ENCODE results near the gene DCST1. TPM values are rescaled to one million over a fixed set of nuclear protein-coding genes. Genes with fewer than 3 reads are reported as not detected.

The DCST1 gene
- total RNA-seq, 2 experiments from 2014 or later, result 0.33 to 0.39 TPM

DNA sequence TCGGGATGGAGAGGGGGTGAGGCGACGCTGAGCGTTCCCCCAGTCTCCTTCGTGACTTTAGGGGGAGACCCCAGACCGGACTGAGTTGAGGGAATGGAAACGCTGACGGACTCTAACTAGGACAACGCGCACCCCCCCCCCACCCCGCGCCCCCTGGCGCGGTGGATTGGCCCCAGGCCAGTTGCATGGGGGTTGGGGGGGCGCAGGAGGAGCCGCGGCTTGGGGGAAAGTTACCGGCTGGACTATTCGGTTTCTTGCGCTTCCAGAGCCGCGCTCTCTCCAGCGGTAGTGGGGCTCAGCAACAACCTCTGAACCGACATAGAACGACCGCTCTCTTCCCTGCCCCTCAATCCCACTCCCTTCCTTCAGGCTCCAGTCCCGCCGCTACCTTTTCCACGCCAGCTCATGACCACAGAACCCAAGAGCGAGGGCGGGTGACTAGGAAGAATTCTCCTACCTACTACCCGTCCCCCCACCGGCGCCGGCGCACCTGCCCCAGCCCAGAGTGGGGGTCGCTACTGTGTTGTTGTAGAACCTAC, 30.3 kb upstream of the DCST1 start:
- Mint-ChIP-seq H3K27me3 (no peaks in the 10 kb centered on the region), H3K9me3 (no peaks in the 10 kb centered on the region), H3K27ac (peak overlapping the region; percentile 80), H3K4me1 (ENCODE audit: low read depth) (peaks cover 66% of the 10 kb centered on the region), H3K4me3 (peak overlapping the region; percentile 99), H3K36me3 (ENCODE audit: low read depth) (peaks cover 15% of the 10 kb centered on the region)
- Histone ChIP-seq H3K36me3 (ENCODE audit: insufficient read depth, low read length) (peaks cover 3% of the 10 kb centered on the region), H3K4me3 (ENCODE audit: low read length) (peak overlapping the region; percentile 73), H3K27ac (ENCODE audit: low read depth in 1 of 2, low read length in 2 of 2) (peak overlapping the region; percentile 77 to 80), H3K27me3 (ENCODE audit: control insufficient read depth in 1 of 2, insufficient read depth in 2 of 2, low read length in 2 of 2) (no peaks in the 10 kb centered on the region), H3K4me1 (ENCODE audit: insufficient read depth, low read length) (peaks cover 80% of the 10 kb centered on the region), H3K9me3 (ENCODE audit: control insufficient read depth in 1 of 2, insufficient read depth in 1 of 2, low read length in 2 of 2) (no peaks in the 10 kb centered on the region)
- no peak for TF ChIP-seq CTCF (IDR thresholded peaks at IDR 0.05)
- ATAC-seq (ENCODE audit: poor library complexity), result no peak
- POLR2A ChIA-PET, result interaction anchor here (1.4 to 10.2 kb wide), 4 partner anchors 9 to 48 kb away, joined by 6 to 189 read pairs (median 31); partner anchors contain the start of genes CKS1B, PBXIP1 and PYGO2
- intact Hi-C loops (cut with DNase I, micrococcal nuclease), result loop anchor here in 1 of 2 experiments (5.0 kb wide), 1 partner anchor 59 kb away; the partner anchor contains the start of gene EFNA4
- DNase-seq, result peak in 3 of 14 experiments; percentile 40 to 55 (median 45)
- CTCF ChIA-PET, result interaction anchor here (1.3 to 13.2 kb wide), 2 partner anchors 9 to 15 kb away, joined by 3 to 159 read pairs; no protein-coding TSS in a partner anchor

GRCh38 chr1:155003766-155004351, 29.8 kb upstream of the DCST1 start:
- H3K9me3 Mint-ChIP-seq, result no peaks in the 10 kb centered on the region
- Histone ChIP-seq H3K4me3 (ENCODE audit: low read length) (peak overlapping the region; percentile 73), H3K4me1 (ENCODE audit: insufficient read depth, low read length) (peaks cover 81% of the 10 kb centered on the region), H3K27me3 (ENCODE audit: control insufficient read depth in 1 of 2, insufficient read depth in 2 of 2, low read length in 2 of 2) (no peaks in the 10 kb centered on the region), H3K27ac (ENCODE audit: low read depth in 1 of 2, low read length in 2 of 2) (peak overlapping the region; percentile 77 to 80), H3K36me3 (ENCODE audit: insufficient read depth, low read length) (peaks cover 3% of the 10 kb centered on the region), H3K9me3 (ENCODE audit: control insufficient read depth in 1 of 2, insufficient read depth in 1 of 2, low read length in 2 of 2) (no peaks in the 10 kb centered on the region)
- H3K4me3 Mint-ChIP-seq, result peak overlapping the region; percentile 99
- intact Hi-C loops (cut with DNase I, micrococcal nuclease), result loop anchor here in 1 of 2 experiments (5.0 kb wide), 1 partner anchor 58 kb away; the partner anchor contains the start of gene EFNA4
- peaks cover 16% of the 10 kb centered on the region for H3K36me3 Mint-ChIP-seq (ENCODE audit: low read depth)
- peaks cover 65% of the 10 kb centered on the region for H3K4me1 Mint-ChIP-seq (ENCODE audit: low read depth)
- H3K27ac Mint-ChIP-seq, result peak overlapping the region; percentile 80
- ChIA-PET CTCF (interaction anchor here (1.3 to 13.2 kb wide), 2 partner anchors 8 to 15 kb away, joined by 3 to 159 read pairs; no protein-coding TSS in a partner anchor), POLR2A (interaction anchor here (0.9 to 10.2 kb wide), 4 partner anchors 9 to 68 kb away, joined by 4 to 189 read pairs (median 31); partner anchors contain the start of genes CKS1B, PBXIP1 and PMVK)
- DNase-seq, result peak in 2 of 14 experiments; percentile 41 to 45
- no peak for TF ChIP-seq CTCF (IDR thresholded peaks at IDR 0.05)
- ATAC-seq (ENCODE audit: poor library complexity), result no peak
- no peaks in the 10 kb centered on the region for H3K27me3 Mint-ChIP-seq

GRCh38 chr1:155004352-155005075, 29.1 kb upstream of the DCST1 start:
- DNase-seq (no peak), ATAC-seq (ENCODE audit: poor library complexity) (no peak)
- H3K4me1 Mint-ChIP-seq (ENCODE audit: low read depth), result peaks cover 62% of the 10 kb centered on the region
- peaks cover 21% of the 10 kb centered on the region for H3K36me3 Mint-ChIP-seq (ENCODE audit: low read depth)
- Histone ChIP-seq H3K36me3 (ENCODE audit: insufficient read depth, low read length) (peaks cover 3% of the 10 kb centered on the region), H3K4me3 (ENCODE audit: low read length) (peak overlapping the region; percentile 73), H3K9me3 (ENCODE audit: control insufficient read depth in 1 of 2, insufficient read depth in 1 of 2, low read length in 2 of 2) (no peaks in the 10 kb centered on the region), H3K4me1 (ENCODE audit: insufficient read depth, low read length) (peaks cover 81% of the 10 kb centered on the region), H3K27ac (ENCODE audit: low read depth in 1 of 2, low read length in 2 of 2) (peak overlapping the region; percentile 66 to 77), H3K27me3 (ENCODE audit: control insufficient read depth in 1 of 2, insufficient read depth in 2 of 2, low read length in 2 of 2) (no peaks in the 10 kb centered on the region)
- no peaks in the 10 kb centered on the region for H3K27me3 Mint-ChIP-seq
- no peak for TF ChIP-seq CTCF (IDR thresholded peaks at IDR 0.05)
- intact Hi-C loops (cut with DNase I, micrococcal nuclease), result loop anchor here in 1 of 2 experiments (5.0 kb wide), 1 partner anchor 58 kb away; the partner anchor contains the start of gene EFNA4
- CTCF ChIA-PET, result interaction anchor here (1.3 to 13.2 kb wide), 2 partner anchors 8 to 14 kb away, joined by 3 to 159 read pairs; no protein-coding TSS in a partner anchor
- no peaks in the 10 kb centered on the region for H3K9me3 Mint-ChIP-seq
- peak overlapping the region; percentile 99 for H3K4me3 Mint-ChIP-seq
- peak overlapping the region; percentile 80 for H3K27ac Mint-ChIP-seq
- POLR2A ChIA-PET, result interaction anchor here (0.9 to 10.2 kb wide), 3 partner anchors 8 to 68 kb away, joined by 4 to 189 read pairs (median 28); partner anchors contain the start of genes PBXIP1 and PMVK
